ENCODE results near the gene SGTA. TPM values are rescaled to one million over a fixed set of nuclear protein-coding genes. Genes with fewer than 3 reads are reported as not detected.
A peak's percentile ranks its signal among the peaks of the same experiment; 100 is the strongest.
"Not testable (repeated sequence)": the region's sequence is repeated elsewhere in the genome, so short reads cannot be mapped to it uniquely, and the experiment has no call there.

The SGTA gene
- total RNA-seq, 1 experiment from 2014 or later, result 62.1 TPM

DNA sequence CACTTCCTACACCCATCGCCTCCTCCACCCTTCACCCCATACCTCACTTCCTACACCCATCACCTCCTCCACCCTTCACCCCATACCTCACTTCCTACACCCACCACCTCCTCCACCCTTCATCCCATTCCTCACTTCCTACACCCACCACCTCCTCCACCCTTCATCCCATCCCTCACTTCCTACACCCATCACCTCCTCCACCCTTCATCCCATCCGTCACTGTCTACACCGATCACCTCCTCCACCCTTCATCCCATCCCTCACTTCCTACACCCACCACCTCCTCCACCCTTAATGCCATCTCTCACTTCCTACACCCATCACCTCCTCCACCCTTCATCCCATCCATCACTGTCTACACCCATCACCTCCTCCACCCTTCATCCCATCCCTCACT lies 69.9 kb downstream of the SGTA start:
- DNase-seq (ENCODE audit: low read depth), result not testable (repeated sequence)

DNA sequence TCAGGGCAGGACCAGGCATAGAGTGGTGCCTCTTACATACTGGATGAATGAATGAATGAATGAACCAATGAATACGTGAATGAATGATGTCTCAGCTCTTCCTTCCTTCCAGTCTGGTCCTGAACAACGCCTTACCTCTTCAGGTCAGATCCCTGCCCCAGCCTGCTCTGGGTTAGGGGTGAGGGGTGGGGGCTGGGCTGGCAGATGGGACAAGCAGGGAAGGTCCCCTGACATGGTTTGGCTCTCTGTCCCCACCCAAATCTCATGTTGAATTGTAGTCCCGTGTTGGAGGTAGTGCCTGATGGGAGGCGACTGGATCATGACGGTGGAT lies 71.2 kb downstream of the SGTA start:
- no peak for DNase-seq (ENCODE audit: low read depth)

DNA sequence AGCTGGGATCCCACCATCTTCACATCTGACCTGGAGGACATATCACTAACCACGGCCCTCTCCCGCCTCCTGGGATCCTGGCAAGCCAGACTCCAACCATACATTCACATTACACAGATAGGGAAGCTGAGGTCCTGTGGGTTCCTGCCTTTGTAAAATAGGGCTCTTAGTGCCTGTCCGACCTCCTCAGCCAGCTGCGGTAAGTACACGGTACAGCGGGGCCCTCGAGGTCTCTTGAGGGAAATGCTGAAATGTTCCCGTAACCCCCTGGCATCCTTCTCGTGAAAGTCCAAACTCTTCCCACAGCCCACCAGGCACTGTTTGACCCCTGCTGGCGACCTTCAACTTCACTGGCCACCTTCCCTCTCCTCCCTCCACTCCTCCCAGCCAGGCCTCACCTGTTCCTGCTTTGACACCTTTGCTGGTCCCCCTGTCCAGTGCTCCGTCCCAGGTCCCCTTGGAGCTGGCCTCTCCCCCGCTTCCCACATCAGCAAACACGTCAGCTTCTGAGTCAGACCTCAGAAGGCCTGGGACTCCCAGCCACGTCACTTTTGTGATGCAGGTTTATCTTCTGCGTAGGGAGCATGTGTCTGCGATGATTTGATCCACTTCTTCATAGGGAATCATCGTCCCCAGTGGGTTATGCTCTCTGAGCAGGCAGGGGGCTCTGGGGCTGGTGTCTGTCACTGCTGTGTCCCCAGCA lies 71.8 kb downstream of the SGTA start:
- DNase-seq (ENCODE audit: low read depth), result peak; percentile 56

DNA sequence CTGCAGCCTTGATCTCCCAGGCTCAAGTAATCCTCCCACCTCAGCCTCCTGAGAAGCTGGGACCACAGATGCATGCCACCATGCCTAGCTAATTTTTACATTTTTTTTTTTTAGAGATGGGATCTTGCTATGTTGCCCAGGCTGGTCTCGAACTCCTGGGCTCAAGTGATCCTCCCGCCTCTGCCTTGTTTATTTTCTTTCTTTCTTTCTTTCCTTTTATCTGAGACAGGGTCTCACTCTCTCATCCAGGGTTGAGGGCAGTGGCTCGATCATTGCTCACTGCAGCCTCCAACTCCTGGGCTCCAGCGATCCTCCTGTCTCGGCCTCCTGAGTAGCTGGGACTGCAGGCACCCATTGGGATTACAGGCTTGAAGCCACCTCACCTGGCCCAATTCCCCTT lies 76.8 kb downstream of the SGTA start:
- no peak for DNase-seq (ENCODE audit: low read depth)

Other genes starting within 250 kb of the SGTA start
- 0.96 and 1.3 TPM in 2 replicates for gene GNG7, start 80.6 kb downstream of the SGTA start, total RNA-seq (2014; rRNA removed; shearing (Covaris generic))
- gene DIRAS1, start 61.9 kb downstream of the SGTA start, total RNA-seq (2014; rRNA removed; shearing (Covaris generic)), result 0.96 and 1.9 TPM in 2 replicates
- gene SLC39A3, start 43.3 kb downstream of the SGTA start, total RNA-seq (2014; rRNA removed; shearing (Covaris generic)), result 37.1 and 55.1 TPM in 2 replicates
- 63.7 and 117 TPM in 2 replicates for gene THOP1, start 2.2 kb upstream of the SGTA start, total RNA-seq (2014; rRNA removed; shearing (Covaris generic))
- gene ZNF554, start 36.6 kb upstream of the SGTA start, total RNA-seq (2014; rRNA removed; shearing (Covaris generic)), result 0.88 and 1.1 TPM in 2 replicates
- gene ZNF555, start 58.2 kb upstream of the SGTA start, total RNA-seq (2014; rRNA removed; shearing (Covaris generic)), result 6.8 and 7.3 TPM in 2 replicates
- gene ZNF556, start 84.1 kb upstream of the SGTA start, total RNA-seq (2014; rRNA removed; shearing (Covaris generic)), result 0.68 and 1.7 TPM in 2 replicates
- gene ZNF57, start 117.7 kb upstream of the SGTA start, total RNA-seq (2014; rRNA removed; shearing (Covaris generic)), result 4.9 and 5.0 TPM in 2 replicates
- gene ZNF77, start 161.7 kb upstream of the SGTA start, total RNA-seq (2014; rRNA removed; shearing (Covaris generic)), result 9.1 and 12.0 TPM in 2 replicates
- gene TLE6, start 194.3 kb upstream of the SGTA start, total RNA-seq (2014; rRNA removed; shearing (Covaris generic)), result 0.84 and 3.9 TPM in 2 replicates
- gene TLE2, start 246.0 kb upstream of the SGTA start, total RNA-seq (2014; rRNA removed; shearing (Covaris generic)), result not detected in 2 replicates

Measured in RPMI7951 (cell line).